Embryonic facial prominence (tissue), 1 donor: ENCODE results near the gene TRAPPC3L.

Experiments used
- DNase-seq: peaks from one replicate; pipeline ENCODE4 v3.0.0-alpha.2; 2016; ENCODE audit errors: extremely low spot score

Gene TRAPPC3L

DNA sequence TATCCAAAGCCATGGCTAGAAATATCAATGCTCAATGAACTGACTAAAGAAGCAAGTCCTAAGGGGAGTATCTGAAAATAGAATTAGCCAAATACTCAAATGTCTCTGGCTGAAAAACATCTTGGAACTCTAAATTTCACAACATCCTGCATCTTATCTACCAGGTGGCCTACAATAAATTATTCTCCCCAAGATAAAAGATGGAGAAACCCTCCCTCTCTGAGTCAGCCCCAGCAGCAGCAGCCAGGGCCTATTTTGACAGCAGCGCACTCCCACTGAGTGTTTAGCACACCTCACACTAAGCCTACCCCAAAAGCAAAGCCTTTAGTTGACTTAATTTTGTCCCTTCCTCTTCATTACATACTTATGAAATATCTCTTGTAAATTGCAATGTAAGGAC is 78.4 kb downstream of the TRAPPC3L start:
- DNase-seq: no peak

DNA sequence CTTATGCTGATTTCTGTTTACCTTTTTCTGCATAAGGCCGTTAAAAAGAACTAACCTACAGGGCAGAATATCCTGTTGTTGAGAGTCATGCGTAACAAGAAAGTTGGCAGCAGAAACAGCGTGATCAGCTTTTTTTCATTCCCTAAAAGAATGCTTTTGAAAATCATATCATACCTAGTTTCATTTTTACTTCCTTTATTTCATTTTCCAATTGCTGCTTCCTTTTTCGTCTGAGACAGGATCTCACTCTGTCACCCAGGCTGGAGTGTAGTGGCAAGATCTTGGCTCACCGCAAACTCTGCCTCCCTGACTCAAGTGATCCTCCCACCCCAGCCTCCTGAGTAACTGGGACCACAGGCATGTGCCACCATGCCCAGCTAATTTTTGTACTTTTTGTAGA is 80.2 kb downstream of the TRAPPC3L start:
- DNase-seq: no peak

DNA sequence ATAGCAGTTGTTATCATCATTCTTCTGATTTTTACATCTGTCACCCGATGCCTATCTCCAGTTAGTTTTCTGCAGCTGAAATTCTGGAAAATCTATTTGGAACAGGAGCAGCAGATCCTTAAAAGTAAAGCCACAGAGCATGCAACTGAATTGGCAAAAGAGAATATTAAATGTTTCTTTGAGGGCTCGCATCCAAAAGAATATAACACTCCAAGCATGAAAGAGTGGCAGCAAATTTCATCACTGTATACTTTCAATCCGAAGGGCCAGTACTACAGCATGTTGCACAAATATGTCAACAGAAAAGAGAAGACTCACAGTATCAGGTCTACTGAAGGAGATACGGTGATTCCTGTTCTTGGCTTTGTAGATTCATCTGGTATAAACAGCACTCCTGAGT is 82.2 kb downstream of the TRAPPC3L start:
- DNase-seq: no peak

GRCh38 chr6:116461932-116462885 is 83.3 kb downstream of the TRAPPC3L start:
- DNase-seq: no peak

- DNase-seq: no peak
Measured at GRCh38 chr6:116461331-116461931, 84.1 kb downstream of the TRAPPC3L start, which contains the start of gene CALHM6. TSS of gene CALHM6 (plus strand) at chr6:116461375. CDS start at chr6:116461930, 555 bp downstream.

GRCh38 chr6:116459927-116460326 is 85.6 kb downstream of the TRAPPC3L start:
- DNase-seq: no peak

GRCh38 chr6:116458264-116458663 is 87.2 kb downstream of the TRAPPC3L start:
- no peak for DNase-seq

DNA sequence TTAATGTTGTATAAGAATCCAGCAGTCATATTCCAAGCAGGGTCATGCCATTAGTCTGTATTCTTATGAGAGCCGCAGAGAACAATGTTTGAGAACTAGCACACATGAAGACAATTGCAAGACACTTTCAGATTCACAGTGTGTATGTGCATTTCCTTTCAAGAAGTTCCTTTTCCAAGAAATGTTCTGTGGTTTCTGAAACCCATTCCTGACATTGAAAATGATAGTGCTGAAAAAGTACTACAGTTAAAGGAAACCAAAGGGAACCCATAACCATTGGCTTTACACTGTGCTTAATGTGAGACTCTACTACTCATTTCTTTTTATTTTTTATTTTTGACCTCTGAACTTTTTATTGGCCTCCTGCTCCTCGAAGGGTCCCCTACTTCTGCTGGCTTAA is 88.6 kb downstream of the TRAPPC3L start:
- no peak for DNase-seq

GRCh38 chr6:116456106-116456505 is 89.4 kb downstream of the TRAPPC3L start:
- DNase-seq: no peak

- no peak for DNase-seq
Measured at GRCh38 chr6:116452531-116452930, 93.0 kb downstream of the TRAPPC3L start.

GRCh38 chr6:116451916-116452315 is 93.6 kb downstream of the TRAPPC3L start:
- no peak for DNase-seq

- no peak for DNase-seq
Measured at GRCh38 chr6:116450769-116451740, 94.4 kb downstream of the TRAPPC3L start.

GRCh38 chr6:116450185-116450710 is 95.2 kb downstream of the TRAPPC3L start:
- DNase-seq: no peak

GRCh38 chr6:116449565-116449964 is 95.9 kb downstream of the TRAPPC3L start:
- no peak for DNase-seq

- DNase-seq: no peak
Measured at GRCh38 chr6:116447496-116448011, 97.9 kb downstream of the TRAPPC3L start.

GRCh38 chr6:116447052-116447451 is 98.4 kb downstream of the TRAPPC3L start:
- no peak for DNase-seq

GRCh38 chr6:116446399-116446798 is 99.1 kb downstream of the TRAPPC3L start:
- DNase-seq: no peak

- no peak for DNase-seq
Measured at GRCh38 chr6:116445102-116445501, 100.4 kb downstream of the TRAPPC3L start.
